Retina (tissue), 1 donor: Measurements from ENCODE around the gene CELF2.

Experiments
- DNase-seq: peaks from one replicate; pipeline ENCODE4 v3.0.0-alpha.2; 2016

Gene CELF2

DNA sequence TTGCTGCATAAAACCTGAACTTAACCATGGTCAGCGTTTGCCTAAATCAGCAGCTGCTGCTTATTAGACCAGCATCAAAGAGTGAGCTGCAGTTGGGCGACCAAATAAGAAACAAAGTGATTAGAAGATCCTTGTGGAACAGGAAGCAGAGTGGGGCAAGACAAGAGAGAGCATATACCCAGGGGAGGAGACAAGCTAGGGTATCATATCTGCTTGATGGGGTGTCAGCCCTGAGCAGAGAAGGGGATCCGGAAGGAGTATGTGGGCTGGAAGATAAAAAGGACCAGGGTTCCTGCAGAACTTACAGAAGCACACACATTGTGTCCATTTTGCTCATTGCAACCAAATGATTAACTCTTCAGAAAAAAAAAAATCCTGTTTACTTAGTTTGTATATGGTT lies 213.6 kb downstream of the CELF2 start:
- DNase-seq, result no peak

DNA sequence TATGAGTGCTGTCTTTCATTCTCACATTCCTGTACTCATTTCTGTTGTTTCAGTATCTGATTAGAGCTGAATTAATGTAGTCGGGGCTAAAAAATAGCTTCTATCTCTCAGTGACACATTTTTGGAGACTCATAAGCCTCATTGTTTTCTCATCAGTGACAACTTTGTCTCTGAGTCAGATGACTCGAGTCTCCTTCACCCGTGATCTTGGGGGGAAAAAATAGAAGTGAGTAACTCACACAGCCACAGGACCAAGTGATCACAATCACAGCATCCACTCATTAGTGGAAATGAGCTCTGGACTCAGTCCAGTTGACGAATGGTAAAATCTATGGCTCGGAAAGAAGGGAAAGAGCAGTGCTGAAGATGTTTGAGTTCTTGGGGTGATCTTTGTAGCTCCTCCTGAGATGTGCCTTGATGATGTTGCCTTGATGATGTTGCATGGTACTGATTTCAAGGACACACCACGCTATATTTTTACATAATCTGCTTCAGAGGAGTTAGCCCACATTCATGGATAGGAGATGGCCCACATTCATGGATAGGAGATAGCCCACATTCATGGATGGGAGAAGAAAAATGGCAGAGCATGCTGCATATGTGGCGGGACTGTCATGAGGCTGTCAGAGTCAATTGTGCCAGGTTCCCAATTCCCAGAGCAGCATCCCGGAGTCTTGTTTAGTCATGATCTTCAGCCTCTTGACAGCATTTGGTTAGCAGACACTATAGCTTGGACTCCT lies 214.7 kb downstream of the CELF2 start:
- DNase-seq, result no peak

DNA sequence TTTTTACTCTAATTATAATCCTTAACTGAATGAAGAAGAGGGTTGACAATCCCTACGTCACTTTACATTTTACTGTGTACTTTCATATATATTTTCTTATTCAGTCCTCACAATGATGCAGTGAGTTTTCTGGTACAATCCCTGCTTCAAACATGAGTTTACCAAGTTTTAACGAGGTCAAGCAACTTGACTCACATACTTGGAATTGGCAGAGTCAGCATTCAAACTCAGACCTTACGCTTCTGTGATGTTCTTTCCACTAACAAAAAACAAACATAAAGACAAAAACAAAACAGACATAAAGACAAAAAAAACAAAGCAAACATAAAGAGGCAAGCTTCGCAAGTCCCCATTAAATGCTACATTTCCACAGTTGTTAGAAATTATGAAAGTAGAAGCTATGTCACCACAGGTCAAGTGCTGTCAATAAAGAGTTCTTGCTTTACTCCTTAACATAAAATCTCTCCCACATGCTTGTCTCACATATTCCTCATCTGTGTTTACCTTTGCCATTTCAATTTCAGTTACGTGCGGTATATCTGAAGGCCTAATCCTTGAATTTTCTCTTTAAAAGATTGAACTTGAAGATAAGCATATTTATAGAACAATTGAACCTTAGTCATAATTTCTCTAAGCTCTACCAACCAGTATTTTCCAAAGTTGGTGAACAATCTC lies 217.3 kb downstream of the CELF2 start:
- no peak for DNase-seq

GRCh38 chr10:11235771-11236170 lies 218.1 kb downstream of the CELF2 start:
- DNase-seq, result no peak

GRCh38 chr10:11236234-11236633 lies 218.6 kb downstream of the CELF2 start:
- no peak for DNase-seq

DNA sequence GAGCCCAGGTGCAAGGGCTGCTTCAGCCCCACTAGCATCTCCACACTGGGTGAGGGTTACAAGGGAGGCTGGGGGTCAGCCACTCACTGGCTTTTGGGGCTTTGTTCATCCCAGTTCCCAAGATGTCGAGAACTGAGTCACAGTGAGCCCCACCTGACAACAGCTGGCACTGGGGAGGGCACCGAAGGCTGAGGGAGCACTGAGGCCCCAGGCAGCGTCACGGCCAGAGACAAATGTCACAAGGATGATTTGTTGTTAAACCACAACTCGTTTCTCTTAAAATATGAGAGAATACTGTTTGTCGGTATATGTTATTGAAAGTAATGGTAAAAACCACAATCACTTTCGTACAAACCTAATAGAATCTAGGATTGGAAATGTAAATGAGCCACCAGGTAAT lies 219.9 kb downstream of the CELF2 start:
- no peak for DNase-seq

GRCh38 chr10:11238893-11239292 lies 221.2 kb downstream of the CELF2 start:
- DNase-seq, result no peak

- DNase-seq, result no peak
Measured at GRCh38 chr10:11240641-11241040, 223.0 kb downstream of the CELF2 start.

- DNase-seq, result peak; percentile 52
Measured at GRCh38 chr10:11242443-11243387, 225.0 kb downstream of the CELF2 start.

GRCh38 chr10:11243425-11244222 lies 226.0 kb downstream of the CELF2 start:
- DNase-seq, result no peak

DNA sequence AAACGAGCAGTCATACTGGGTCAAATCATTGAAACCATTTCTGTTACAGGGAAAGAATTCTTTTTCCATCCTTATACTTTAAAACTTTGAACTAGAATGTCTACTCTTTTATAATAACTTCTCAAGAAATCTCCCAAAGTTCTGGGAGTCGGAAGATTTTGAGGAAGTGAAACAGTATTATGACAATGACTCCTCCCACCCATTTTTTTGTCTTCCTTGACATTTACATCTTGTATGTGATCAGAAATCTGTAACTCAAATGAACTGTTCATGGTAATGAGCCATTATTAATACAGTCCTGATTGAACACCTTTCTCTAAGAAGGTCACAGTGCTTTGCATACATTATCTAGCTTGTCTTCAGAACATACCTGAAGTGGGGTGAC lies 227.4 kb downstream of the CELF2 start:
- DNase-seq, result no peak

DNA sequence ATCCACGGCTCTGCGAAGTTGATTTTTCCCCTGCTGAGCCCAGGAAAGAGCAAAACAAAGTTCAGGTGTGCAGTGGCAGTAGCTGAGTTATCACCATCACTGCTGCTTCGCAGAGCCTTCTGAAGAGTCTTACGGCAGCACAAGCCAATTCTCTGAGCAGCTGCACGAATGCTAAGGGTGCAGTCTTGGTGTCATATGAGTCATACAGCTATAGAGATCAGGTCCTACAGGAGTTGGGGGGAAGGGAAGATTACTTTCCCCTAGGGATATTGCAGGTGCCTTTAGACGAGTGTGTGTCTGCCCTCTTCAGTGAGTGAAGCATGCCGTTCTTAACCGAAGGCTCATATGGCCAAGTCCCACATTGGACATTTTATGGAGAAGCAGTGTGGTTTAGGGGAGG lies 227.8 kb downstream of the CELF2 start:
- DNase-seq, result no peak

DNA sequence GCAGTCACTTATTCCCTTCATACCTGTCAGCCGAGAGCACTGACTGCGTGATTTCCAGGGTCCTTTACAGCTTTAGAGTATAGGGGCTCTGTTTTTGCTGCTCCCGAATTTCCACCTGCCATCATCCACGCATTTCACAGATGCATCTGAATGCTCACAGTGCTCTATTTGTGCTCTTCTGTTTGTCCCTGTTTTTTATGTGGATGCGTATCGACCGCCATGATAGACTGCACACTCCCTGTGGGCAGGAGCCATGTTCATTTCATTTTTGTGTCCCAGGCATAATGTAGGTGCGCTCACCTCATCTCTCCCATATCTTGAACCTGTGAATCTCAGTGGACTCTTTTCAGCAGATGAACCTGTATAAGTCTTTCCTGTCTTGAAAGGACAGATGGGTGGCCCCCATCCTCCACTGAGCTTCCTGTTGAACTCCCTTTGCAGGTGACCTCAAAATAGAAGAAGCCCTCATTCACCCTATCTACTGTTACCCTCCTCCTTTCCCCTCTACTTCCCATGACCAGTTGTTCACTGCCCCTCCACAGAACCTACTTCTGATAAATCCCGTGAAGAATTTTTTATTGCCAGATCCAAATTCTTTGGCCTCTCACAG lies 228.4 kb downstream of the CELF2 start:
- DNase-seq, result no peak

DNA sequence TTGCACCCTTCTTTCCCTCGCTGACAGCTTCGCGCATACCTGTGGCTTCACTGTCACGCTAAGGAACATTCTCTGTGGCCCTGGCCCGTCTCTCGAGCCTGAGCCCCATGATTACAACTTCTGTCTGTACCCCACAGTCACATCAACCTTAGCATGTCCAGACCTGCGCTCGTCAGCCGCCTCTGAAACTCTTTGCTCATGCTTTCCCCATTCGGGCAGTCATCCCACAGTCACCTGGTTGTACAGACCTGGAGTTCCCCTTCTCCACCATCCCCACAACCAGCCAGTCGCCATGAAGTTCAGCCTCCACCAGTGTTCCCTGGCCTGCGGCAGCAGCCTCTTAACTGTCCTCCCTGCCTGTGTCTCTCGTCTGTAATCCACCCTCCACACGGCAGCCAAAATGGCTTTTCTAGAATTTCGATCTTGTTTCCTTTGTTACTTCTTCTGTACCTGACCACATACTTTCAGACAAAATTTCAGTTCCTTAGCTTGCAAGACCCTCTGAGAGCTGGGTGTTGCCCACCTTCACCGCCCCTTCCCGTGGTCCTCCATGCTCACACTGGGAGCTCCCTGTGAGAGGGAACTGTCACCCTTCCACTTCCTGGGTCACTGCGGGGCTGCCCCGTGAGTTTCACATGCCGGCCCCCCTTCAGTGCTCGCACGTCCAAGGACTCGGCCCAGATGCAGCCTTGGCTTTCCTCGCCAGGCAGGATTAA lies 229.2 kb downstream of the CELF2 start:
- no peak for DNase-seq

DNA sequence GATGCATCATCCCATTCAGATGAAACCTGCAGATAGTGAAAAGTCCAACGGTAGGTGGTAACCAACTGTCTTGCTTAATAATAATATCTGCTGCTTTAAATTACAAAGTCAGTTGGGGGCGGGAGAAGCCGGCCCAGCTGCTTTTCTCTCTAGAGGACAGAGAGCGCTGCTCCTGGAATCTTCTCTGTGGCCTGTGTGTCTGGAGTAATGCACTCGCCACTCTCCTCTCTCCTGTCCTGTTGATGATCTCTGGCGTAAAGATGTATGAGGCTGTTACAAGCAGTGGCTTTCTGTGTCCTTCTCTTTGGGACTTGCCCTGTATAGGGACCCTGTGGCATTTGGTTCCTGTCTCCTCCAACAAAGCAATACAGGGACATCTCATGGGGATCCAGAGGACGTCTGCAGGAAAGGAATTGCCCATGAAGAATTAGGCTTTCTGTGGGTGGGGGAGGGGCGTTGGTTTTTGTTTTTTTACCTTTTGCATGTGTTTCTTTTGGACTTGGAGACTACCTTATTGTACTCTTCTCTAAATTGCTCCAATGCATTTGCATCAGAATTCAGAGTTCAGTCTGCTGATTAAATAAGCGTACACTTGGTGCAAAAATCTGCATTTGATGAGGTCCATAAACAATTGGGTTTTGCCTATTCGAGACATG lies 231.6 kb downstream of the CELF2 start:
- DNase-seq, result peak; percentile 50

DNA sequence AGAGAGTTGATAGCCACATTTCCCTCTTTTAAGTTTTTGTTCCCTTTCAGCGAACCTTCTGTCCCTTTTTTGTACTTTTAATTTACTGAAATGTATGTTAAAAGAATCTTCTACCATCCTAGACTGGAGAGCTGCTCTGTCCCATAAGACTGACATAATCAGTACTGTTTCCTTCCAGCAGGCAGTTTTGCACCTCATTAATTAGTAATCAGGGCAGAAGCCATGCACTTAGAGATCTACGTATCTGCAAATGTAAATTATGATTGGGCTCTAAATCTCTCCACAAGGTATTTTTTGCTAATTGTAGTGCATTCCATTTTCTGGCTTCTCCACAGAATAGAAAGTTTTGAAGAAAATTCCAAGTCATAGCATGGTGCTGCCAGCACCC lies 232.1 kb downstream of the CELF2 start:
- DNase-seq, result no peak

- no peak for DNase-seq
Measured at GRCh38 chr10:11250304-11250703, 232.6 kb downstream of the CELF2 start.

DNA sequence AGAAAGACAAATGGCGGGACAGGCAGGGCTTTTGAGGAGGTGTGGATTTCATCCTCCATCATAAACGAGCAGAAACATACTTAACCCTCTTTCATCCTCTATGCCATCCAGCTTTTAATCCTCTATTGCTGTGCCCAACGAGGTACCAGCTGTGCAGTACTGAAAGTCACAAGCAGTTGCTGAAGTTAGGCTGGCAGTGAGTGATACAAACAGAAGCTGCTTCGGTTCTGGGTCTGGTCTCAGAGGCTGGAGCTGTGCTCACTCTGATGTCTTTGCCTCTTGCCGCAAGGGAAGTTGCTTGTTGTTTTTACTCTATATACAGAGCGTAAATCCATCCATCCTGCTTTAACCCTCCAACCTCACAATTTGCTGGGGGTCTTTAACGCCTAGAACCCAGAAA lies 235.2 kb downstream of the CELF2 start:
- no peak for DNase-seq

- DNase-seq, result no peak
Measured at GRCh38 chr10:11253385-11254002, 235.8 kb downstream of the CELF2 start.

DNA sequence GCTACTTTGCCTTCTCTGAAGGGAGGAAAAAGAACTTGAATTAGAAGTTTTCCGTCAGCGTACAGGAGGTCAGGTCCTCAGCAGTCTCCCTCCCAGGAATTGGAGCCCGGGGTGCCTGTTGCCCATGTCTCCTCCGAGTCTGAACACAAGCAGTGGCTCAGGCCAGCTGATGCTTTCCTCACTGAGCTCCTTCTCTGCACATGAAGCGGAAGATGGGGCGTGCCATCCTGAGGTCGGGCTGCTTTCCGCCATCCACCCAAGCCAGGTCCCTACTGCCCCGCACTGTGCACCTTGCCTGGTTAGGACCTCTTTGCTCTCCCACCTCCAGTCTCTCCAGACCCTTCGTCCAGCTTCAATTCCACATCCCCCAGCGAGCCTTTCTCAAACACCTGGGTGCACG lies 237.5 kb downstream of the CELF2 start:
- DNase-seq, result no peak
